Lower leg skin (tissue), 3 donors: Measurements from ENCODE around the gene TIMM44.

Experiments used
- CTCF ChIP-seq, 3 donors: fragments of 450-650 bp; IDR thresholded peaks; one replicate each; pipeline ENCODE4 v1.5.1; 2016; ENCODE audit warnings: antibody characterized with exemption in 3 of 3, mild to moderate bottlenecking in 3 of 3, moderate library complexity in 2 of 3
- POLR2A ChIP-seq, 2 donors: fragments of 450-650 bp; IDR thresholded peaks; one replicate each; pipeline ENCODE4 v1.6.1; 2016 to 2017; ENCODE audit warnings: antibody characterized with exemption in 2 of 2, mild to moderate bottlenecking in 1 of 2, moderate library complexity in 1 of 2

GRCh38 chr19:7899751-7900378 is 43.6 kb downstream of the TIMM44 start:
- TF ChIP-seq CTCF (IDR thresholded peaks at IDR 0.05) (no peak), POLR2A (IDR thresholded peaks at IDR 0.05) (no peak)
